ENCODE measurements around the gene EFCAB10. TPM values are rescaled to one million over a fixed set of nuclear protein-coding genes. Genes with fewer than 3 reads are reported as not detected.

Gene EFCAB10
- total RNA-seq, 1 experiment from 2014 or later = 0.18 TPM

GRCh38 chr7:105618016-105618296 is 36.7 kb upstream of the EFCAB10 start:
- no peak for ATAC-seq
- no peak overlapping the region for H3K27ac ChIP-seq (ENCODE audit: low read length)
- H3K27me3 ChIP-seq (ENCODE audit: low read length) = no peaks in the 10 kb centered on the region
- H3K9me2 ChIP-seq (replicated peaks; ENCODE audit: low read length) = no peaks in the 10 kb centered on the region
- H3K79me2 ChIP-seq (ENCODE audit: low read length) = no peaks in the 10 kb centered on the region
- H3K4me2 ChIP-seq (ENCODE audit: low read length) = no peak overlapping the region
- no peak overlapping the region for H3K9ac ChIP-seq (ENCODE audit: low read length)
- no peaks in the 10 kb centered on the region for H3F3A ChIP-seq (ENCODE audit: low read length, unreplicated experiment)
- no peak for DNase-seq
- no peaks in the 10 kb centered on the region for H3K9me3 ChIP-seq (ENCODE audit: low read length)
- no TSS peak for BruUV-seq (replicated peaks)
- no peaks in the 10 kb centered on the region; the same call in 1 of the 2 replicates for H3K36me3 ChIP-seq (ENCODE audit: low read depth, low read length)
- CTCF ChIA-PET = interaction anchor here (0.7 kb wide), 1 partner anchor 185 kb away, joined by 3 read pairs; no protein-coding TSS in a partner anchor
- H2AFZ ChIP-seq (ENCODE audit: low read length) = no peak overlapping the region
- POLR2A ChIA-PET (ENCODE audit: unreplicated experiment) = no interaction called here
- TF ChIP-seq CTCF (conservative IDR thresholded peaks at IDR 0.05; ENCODE audit: low read depth, low read length) (no peak), EZH2 (IDR thresholded peaks at IDR 0.05; ENCODE audit: low read length, unreplicated experiment) (no peak), EZH2phosphoT487 (IDR thresholded peaks at IDR 0.05; ENCODE audit: borderline replicate concordance, low read length) (no peak)
- intact Hi-C loops (cut with micrococcal nuclease) = no loop called here
- no peaks in the 10 kb centered on the region for H3K4me1 ChIP-seq (ENCODE audit: insufficient read depth, low read length)
- H4K20me1 ChIP-seq (ENCODE audit: low read length) = no peaks in the 10 kb centered on the region
- H3K4me3 ChIP-seq (ENCODE audit: low read length) = no peak overlapping the region

DNA sequence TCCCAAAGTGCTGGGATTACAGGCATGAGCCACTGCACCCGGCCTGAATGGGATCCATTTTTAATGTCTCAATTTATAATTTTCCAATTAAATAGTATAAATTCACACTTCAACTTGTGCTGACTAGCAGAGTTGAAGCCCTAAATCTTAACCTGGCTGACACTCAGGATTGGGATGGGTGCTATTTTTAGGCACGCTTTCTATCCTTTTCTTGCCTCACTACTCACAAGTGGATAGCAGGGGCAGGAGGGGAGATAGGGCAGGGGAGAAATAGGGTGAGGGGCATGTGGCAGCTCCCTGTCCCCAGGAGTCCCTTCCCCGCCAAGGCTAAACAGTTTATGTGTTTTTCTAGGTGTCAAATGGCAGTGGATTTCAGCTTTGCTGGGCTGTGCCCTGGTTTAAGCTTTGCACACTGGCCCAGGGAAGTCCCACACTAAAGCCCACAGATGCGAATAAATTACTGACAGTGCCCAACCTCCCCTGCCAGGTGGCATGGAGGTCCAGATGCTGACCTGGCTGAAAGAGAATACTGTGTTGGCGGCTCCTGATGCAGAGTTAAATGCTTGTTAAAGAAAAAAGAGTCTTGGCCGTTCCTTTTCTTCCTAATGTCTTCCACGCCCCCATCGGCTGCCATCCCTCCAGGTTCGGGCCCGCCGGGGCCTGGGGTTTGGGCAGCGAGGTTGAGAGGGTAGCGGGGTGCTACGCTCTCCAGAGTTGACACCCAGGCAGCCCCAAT is 36.2 kb upstream of the EFCAB10 start:
- H3K9ac ChIP-seq (ENCODE audit: low read length) = no peak overlapping the region
- no peak overlapping the region for H2AFZ ChIP-seq (ENCODE audit: low read length)
- no peaks in the 10 kb centered on the region; the same call in 1 of the 2 replicates for H3K36me3 ChIP-seq (ENCODE audit: low read depth, low read length)
- CTCF ChIA-PET = no interaction called here
- H3K9me2 ChIP-seq (replicated peaks; ENCODE audit: low read length) = no peaks in the 10 kb centered on the region
- H3K4me2 ChIP-seq (ENCODE audit: low read length) = no peak overlapping the region
- H3K79me2 ChIP-seq (ENCODE audit: low read length) = no peaks in the 10 kb centered on the region
- no peak overlapping the region for H3K27ac ChIP-seq (ENCODE audit: low read length)
- no peak for DNase-seq
- H3F3A ChIP-seq (ENCODE audit: low read length, unreplicated experiment) = no peaks in the 10 kb centered on the region
- H4K20me1 ChIP-seq (ENCODE audit: low read length) = no peaks in the 10 kb centered on the region
- no peaks in the 10 kb centered on the region for H3K4me1 ChIP-seq (ENCODE audit: insufficient read depth, low read length)
- no TSS peak for BruUV-seq (replicated peaks)
- intact Hi-C loops (cut with micrococcal nuclease) = no loop called here
- no peaks in the 10 kb centered on the region for H3K27me3 ChIP-seq (ENCODE audit: low read length)
- TF ChIP-seq EZH2 (IDR thresholded peaks at IDR 0.05; ENCODE audit: low read length, unreplicated experiment) (no peak), EZH2phosphoT487 (IDR thresholded peaks at IDR 0.05; ENCODE audit: borderline replicate concordance, low read length) (no peak), CTCF (conservative IDR thresholded peaks at IDR 0.05; ENCODE audit: low read depth, low read length) (no peak)
- H3K9me3 ChIP-seq (ENCODE audit: low read length) = no peaks in the 10 kb centered on the region
- POLR2A ChIA-PET (ENCODE audit: unreplicated experiment) = no interaction called here
- no peak overlapping the region for H3K4me3 ChIP-seq (ENCODE audit: low read length)
- no peak for ATAC-seq

GRCh38 chr7:105614341-105614840 is 33.1 kb upstream of the EFCAB10 start:
- no peaks in the 10 kb centered on the region for H3K27me3 ChIP-seq (ENCODE audit: low read length)
- intact Hi-C loops (cut with micrococcal nuclease) = no loop called here
- POLR2A ChIA-PET (ENCODE audit: unreplicated experiment) = no interaction called here
- TF ChIP-seq EZH2 (IDR thresholded peaks at IDR 0.05; ENCODE audit: low read length, unreplicated experiment) (no peak), EZH2phosphoT487 (IDR thresholded peaks at IDR 0.05; ENCODE audit: borderline replicate concordance, low read length) (no peak), CTCF (conservative IDR thresholded peaks at IDR 0.05; ENCODE audit: low read depth, low read length) (no peak)
- no peak overlapping the region for H3K27ac ChIP-seq (ENCODE audit: low read length)
- H3K9ac ChIP-seq (ENCODE audit: low read length) = no peak overlapping the region
- H4K20me1 ChIP-seq (ENCODE audit: low read length) = no peaks in the 10 kb centered on the region
- no peak overlapping the region for H2AFZ ChIP-seq (ENCODE audit: low read length)
- CTCF ChIA-PET = no interaction called here
- no peaks in the 10 kb centered on the region for H3K9me3 ChIP-seq (ENCODE audit: low read length)
- no TSS peak for BruUV-seq (replicated peaks)
- no peak overlapping the region for H3K4me3 ChIP-seq (ENCODE audit: low read length)
- H3K9me2 ChIP-seq (replicated peaks; ENCODE audit: low read length) = no peaks in the 10 kb centered on the region
- no peak overlapping the region for H3K4me2 ChIP-seq (ENCODE audit: low read length)
- peaks cover 3% of the 10 kb centered on the region; the same call in 1 of the 2 replicates for H3K4me1 ChIP-seq (ENCODE audit: insufficient read depth, low read length)
- DNase-seq (no peak), ATAC-seq (no peak)
- H3K36me3 ChIP-seq (ENCODE audit: low read depth, low read length) = no peaks in the 10 kb centered on the region; the same call in 1 of the 2 replicates
- H3K79me2 ChIP-seq (ENCODE audit: low read length) = no peaks in the 10 kb centered on the region
- H3F3A ChIP-seq (ENCODE audit: low read length, unreplicated experiment) = no peaks in the 10 kb centered on the region

Data from PC-3 (cell line).